Measurements from ENCODE around the gene MRPL44.

MRPL44 gene

GRCh38 chr2:223957092-223957851 lies at the start of gene MRPL44:
TSS of gene MRPL44 (plus strand) at chr2:223957463. CDS start at chr2:223957473, 10 bp downstream.
- peaks cover 73% of the 10 kb centered on the region for H3K4me1 Mint-ChIP-seq
- peak within 1 kb of the TSS; percentile 96 for H3K4me3 Mint-ChIP-seq
- no peaks in the 10 kb centered on the region for H3K27me3 Mint-ChIP-seq
- peak within 1 kb of the TSS; percentile 98 for H3K27ac Mint-ChIP-seq
- H3K36me3 Mint-ChIP-seq: peaks cover 10% of the 10 kb centered on the region
- no peaks in the 10 kb centered on the region for H3K9me3 Mint-ChIP-seq

GRCh38 chr2:223908304-223908998 lies 48.8 kb upstream of the MRPL44 start:
- Mint-ChIP-seq H3K4me1 (peaks cover 15% of the 10 kb centered on the region), H3K36me3 (peaks cover 13% of the 10 kb centered on the region), H3K27ac (peak overlapping the region; percentile 30), H3K27me3 (no peaks in the 10 kb centered on the region), H3K9me3 (no peaks in the 10 kb centered on the region), H3K4me3 (no peak overlapping the region)

GRCh38 chr2:223909001-223909741 lies 48.1 kb upstream of the MRPL44 start:
- Mint-ChIP-seq H3K36me3 (peaks cover 13% of the 10 kb centered on the region), H3K27me3 (no peaks in the 10 kb centered on the region), H3K27ac (no peak overlapping the region), H3K9me3 (no peaks in the 10 kb centered on the region), H3K4me1 (peaks cover 15% of the 10 kb centered on the region), H3K4me3 (no peak overlapping the region)

GRCh38 chr2:223914324-223914723 lies 42.9 kb upstream of the MRPL44 start:
- H3K27me3 Mint-ChIP-seq: no peaks in the 10 kb centered on the region
- no peak overlapping the region for H3K27ac Mint-ChIP-seq
- H3K9me3 Mint-ChIP-seq: no peaks in the 10 kb centered on the region
- H3K36me3 Mint-ChIP-seq: peaks cover 14% of the 10 kb centered on the region
- no peak overlapping the region for H3K4me3 Mint-ChIP-seq
- H3K4me1 Mint-ChIP-seq: peaks cover 17% of the 10 kb centered on the region

- no peaks in the 10 kb centered on the region for H3K27me3 Mint-ChIP-seq
- no peaks in the 10 kb centered on the region for H3K9me3 Mint-ChIP-seq
- H3K4me3 Mint-ChIP-seq: no peak overlapping the region
- peaks cover 10% of the 10 kb centered on the region for H3K36me3 Mint-ChIP-seq
- peaks cover 13% of the 10 kb centered on the region for H3K4me1 Mint-ChIP-seq
- H3K27ac Mint-ChIP-seq: no peak overlapping the region
Observed at GRCh38 chr2:223915071-223915470, 42.2 kb upstream of the MRPL44 start.

- no peak overlapping the region for H3K27ac Mint-ChIP-seq
- H3K4me1 Mint-ChIP-seq: peaks cover 13% of the 10 kb centered on the region
- H3K4me3 Mint-ChIP-seq: no peak overlapping the region
- no peaks in the 10 kb centered on the region for H3K27me3 Mint-ChIP-seq
- H3K9me3 Mint-ChIP-seq: no peaks in the 10 kb centered on the region
- peaks cover 9% of the 10 kb centered on the region for H3K36me3 Mint-ChIP-seq
Observed at GRCh38 chr2:223916181-223916920, 40.9 kb upstream of the MRPL44 start.

- Mint-ChIP-seq H3K27ac (no peak overlapping the region), H3K4me1 (peaks cover 29% of the 10 kb centered on the region), H3K27me3 (no peaks in the 10 kb centered on the region), H3K36me3 (peaks cover 6% of the 10 kb centered on the region), H3K9me3 (no peaks in the 10 kb centered on the region), H3K4me3 (no peak overlapping the region)
Observed at GRCh38 chr2:223918671-223919134, 38.6 kb upstream of the MRPL44 start.

GRCh38 chr2:223920109-223920508 lies 37.2 kb upstream of the MRPL44 start:
- peaks cover 4% of the 10 kb centered on the region for H3K36me3 Mint-ChIP-seq
- no peaks in the 10 kb centered on the region for H3K27me3 Mint-ChIP-seq
- no peaks in the 10 kb centered on the region for H3K9me3 Mint-ChIP-seq
- peaks cover 32% of the 10 kb centered on the region for H3K4me1 Mint-ChIP-seq
- no peak overlapping the region for H3K27ac Mint-ChIP-seq
- H3K4me3 Mint-ChIP-seq: no peak overlapping the region

- no peaks in the 10 kb centered on the region for H3K9me3 Mint-ChIP-seq
- peaks cover 6% of the 10 kb centered on the region for H3K36me3 Mint-ChIP-seq
- no peaks in the 10 kb centered on the region for H3K27me3 Mint-ChIP-seq
- H3K4me3 Mint-ChIP-seq: no peak overlapping the region
- H3K4me1 Mint-ChIP-seq: peaks cover 31% of the 10 kb centered on the region
- H3K27ac Mint-ChIP-seq: no peak overlapping the region
Observed at GRCh38 chr2:223921204-223921603, 36.1 kb upstream of the MRPL44 start.

- Mint-ChIP-seq H3K27ac (no peak overlapping the region), H3K9me3 (no peaks in the 10 kb centered on the region), H3K27me3 (no peaks in the 10 kb centered on the region), H3K36me3 (peaks cover 6% of the 10 kb centered on the region), H3K4me1 (peaks cover 33% of the 10 kb centered on the region), H3K4me3 (no peak overlapping the region)
Observed at GRCh38 chr2:223922308-223922707, 35.0 kb upstream of the MRPL44 start.

- no peak overlapping the region for H3K27ac Mint-ChIP-seq
- H3K9me3 Mint-ChIP-seq: no peaks in the 10 kb centered on the region
- peaks cover 42% of the 10 kb centered on the region for H3K4me1 Mint-ChIP-seq
- H3K4me3 Mint-ChIP-seq: no peak overlapping the region
- H3K36me3 Mint-ChIP-seq: peaks cover 7% of the 10 kb centered on the region
- H3K27me3 Mint-ChIP-seq: no peaks in the 10 kb centered on the region
Observed at GRCh38 chr2:223923976-223924375, 33.3 kb upstream of the MRPL44 start.

- Mint-ChIP-seq H3K27me3 (no peaks in the 10 kb centered on the region), H3K36me3 (peaks cover 7% of the 10 kb centered on the region), H3K4me3 (no peak overlapping the region), H3K9me3 (no peaks in the 10 kb centered on the region), H3K4me1 (peaks cover 53% of the 10 kb centered on the region), H3K27ac (no peak overlapping the region)
Observed at GRCh38 chr2:223925106-223925505, 32.2 kb upstream of the MRPL44 start.

GRCh38 chr2:223928113-223929006 lies 28.9 kb upstream of the MRPL44 start:
- no peak overlapping the region for H3K27ac Mint-ChIP-seq
- no peaks in the 10 kb centered on the region for H3K27me3 Mint-ChIP-seq
- H3K9me3 Mint-ChIP-seq: no peaks in the 10 kb centered on the region
- peaks cover 60% of the 10 kb centered on the region for H3K4me1 Mint-ChIP-seq
- peaks cover 5% of the 10 kb centered on the region for H3K36me3 Mint-ChIP-seq
- H3K4me3 Mint-ChIP-seq: peak overlapping the region; percentile 4

GRCh38 chr2:223929571-223930102 lies 27.6 kb upstream of the MRPL44 start:
- Mint-ChIP-seq H3K4me3 (peak overlapping the region; percentile 30), H3K9me3 (no peaks in the 10 kb centered on the region), H3K4me1 (peaks cover 61% of the 10 kb centered on the region), H3K27me3 (no peaks in the 10 kb centered on the region), H3K36me3 (peaks cover 5% of the 10 kb centered on the region), H3K27ac (peak overlapping the region; percentile 70)

Data from activated naive CD4-positive, alpha-beta T cell treated with anti-CD3 and anti-CD28 coated beads, Interleukin-2, amount 50 U/mL, for 24 hours (primary cell).